HepG2 (cell line): ENCODE measurements around the gene POU6F1. TPM values are rescaled to one million over a fixed set of nuclear protein-coding genes. Genes with fewer than 3 reads are reported as not detected.
A peak's percentile ranks its signal among the peaks of the same experiment; 100 is the strongest.

Experiments
- FOXC1 ChIP-seq: sonication (generic); formaldehyde crosslinking; IDR thresholded peaks from 2 replicates; pipeline ENCODE4 v1.8.0; 2022; ENCODE audit warnings: mild to moderate bottlenecking, missing genetic modification reagents, borderline replicate concordance
- GPN1 ChIP-seq: sonication (generic); formaldehyde crosslinking; IDR thresholded peaks from 2 replicates; pipeline ENCODE4 v1.5.1; 2020; ENCODE audit warnings: missing genetic modification reagents, borderline replicate concordance
- HHEX ChIP-seq: IDR thresholded peaks from 2 replicates; pipeline ENCODE4 v1.6.1; 2016; ENCODE audit warnings: control low read depth
- ISX ChIP-seq: sonication (generic); formaldehyde crosslinking; conservative IDR thresholded peaks from 2 replicates; pipeline ENCODE4 v1.5.0; 2020; ENCODE audit warnings: missing genetic modification reagents
- KDM5A ChIP-seq: fragments of 200-600 bp; sonication (generic); IDR thresholded peaks from 2 replicates; pipeline ENCODE4 v1.7.0; 2018; ENCODE audit warnings: antibody characterized with exemption, mild to moderate bottlenecking, low read length, borderline replicate concordance
- MBNL3 ChIP-seq: fragments of 250-450 bp; sonication (Bioruptor Pico); conservative IDR thresholded peaks from 2 replicates; pipeline ENCODE4 v1.8.0; 2022; ENCODE audit warnings: mild to moderate bottlenecking, inconsistent platforms
- NFE2L1 ChIP-seq: sonication (generic); formaldehyde crosslinking; IDR thresholded peaks from 2 replicates; pipeline ENCODE4 v1.4.0; 2020; ENCODE audit warnings: missing genetic modification reagents, mild to moderate bottlenecking, borderline replicate concordance
- YEATS4 ChIP-seq: sonication (generic); formaldehyde crosslinking; IDR thresholded peaks from 2 replicates; pipeline ENCODE4 v1.4.0; 2020; ENCODE audit warnings: missing genetic modification reagents, borderline replicate concordance
- ZBTB7B ChIP-seq: sonication (generic); formaldehyde crosslinking; IDR thresholded peaks from 2 replicates; pipeline ENCODE4 v1.4.0; 2020; ENCODE audit warnings: missing genetic modification reagents
- ZC3H13 ChIP-seq: sonication (generic); formaldehyde crosslinking; IDR thresholded peaks from 2 replicates; pipeline ENCODE4 v1.8.1; 2023; ENCODE audit warnings: mild to moderate bottlenecking, missing genetic modification reagents, moderate library complexity
- ZEB1 ChIP-seq: IDR thresholded peaks from 2 replicates; pipeline ENCODE4 v1.6.1; 2012; ENCODE audit warnings: mild to moderate bottlenecking, low read depth, inconsistent platforms; ENCODE audit not compliant: insufficient replicate concordance
- ZFP62 ChIP-seq: sonication (generic); formaldehyde crosslinking; IDR thresholded peaks from 2 replicates; pipeline ENCODE4 v1.4.0; 2020; ENCODE audit warnings: missing genetic modification reagents
- ZNF10 ChIP-seq: sonication (generic); formaldehyde crosslinking; IDR thresholded peaks from 2 replicates; pipeline ENCODE4 v1.4.0; 2020; ENCODE audit warnings: mild to moderate bottlenecking, low read depth, missing genetic modification reagents, borderline replicate concordance
- ZXDC ChIP-seq: sonication (generic); formaldehyde crosslinking; IDR thresholded peaks from 2 replicates; pipeline ENCODE4 v1.5.0; 2020; ENCODE audit warnings: mild to moderate bottlenecking, missing genetic modification reagents
- polyA plus RNA-seq, 8 experiments: library from polyadenylated mRNA; depleted of rRNA in 3 of 8; stranded (reverse) in 7 of 8; unstranded in 1 of 8; fragments of >200 nt; fragmentation: Illumina TruSeq in 4 of 8; extraction: Trizol in 4 of 8; gene quantifications; 2 replicates each; pipeline versions ENCODE4 v1.2.1 to v1.2.3, GENCODE V29; 2011 to 2016; ENCODE audit warnings: low read depth in 4 of 8, missing spikeins in 1 of 8, mixed read lengths in 1 of 8; ENCODE audit not compliant: insufficient read depth in 1 of 8
- total RNA-seq, 5 experiments: library from RNA; depleted of rRNA; stranded (reverse); fragments of >200 nt; fragmentation: Illumina TruSeq; extraction: Trizol; gene quantifications; 2 replicates each; pipeline ENCODE4 v1.2.3, GENCODE V29; 2016; ENCODE audit warnings: low read depth in 1 of 5
- TF ChIP-seq, protein P1 (sequence below), 2 experiments: fragments of 450-650 bp in 1 of 2; sonication (generic) in 1 of 2; formaldehyde crosslinking; IDR thresholded peaks; 2 replicates each; pipeline versions ENCODE4 v1.5.0 to v1.8.0; 2020 to 2022; ENCODE audit warnings: mild to moderate bottlenecking in 1 of 2, missing genetic modification reagents in 1 of 2
- TF ChIP-seq, protein P2 (sequence below): IDR thresholded peaks from 2 replicates; pipeline ENCODE4 v1.6.1; 2012; ENCODE audit warnings: low read length, improper control_type of control experiment
- TF ChIP-seq, protein P3 (sequence below): IDR thresholded peaks from 2 replicates; pipeline ENCODE4 v1.6.1; 2018; ENCODE audit warnings: missing genetic modification reagents, mild to moderate bottlenecking, missing compliant biosample characterization

The POU6F1 gene
- total and polyA plus RNA-seq, 2 of the 13 experiments (the other 11 are each of a cell fraction or from before 2014, with no cell fraction given), result 0.48 to 0.51 TPM

DNA sequence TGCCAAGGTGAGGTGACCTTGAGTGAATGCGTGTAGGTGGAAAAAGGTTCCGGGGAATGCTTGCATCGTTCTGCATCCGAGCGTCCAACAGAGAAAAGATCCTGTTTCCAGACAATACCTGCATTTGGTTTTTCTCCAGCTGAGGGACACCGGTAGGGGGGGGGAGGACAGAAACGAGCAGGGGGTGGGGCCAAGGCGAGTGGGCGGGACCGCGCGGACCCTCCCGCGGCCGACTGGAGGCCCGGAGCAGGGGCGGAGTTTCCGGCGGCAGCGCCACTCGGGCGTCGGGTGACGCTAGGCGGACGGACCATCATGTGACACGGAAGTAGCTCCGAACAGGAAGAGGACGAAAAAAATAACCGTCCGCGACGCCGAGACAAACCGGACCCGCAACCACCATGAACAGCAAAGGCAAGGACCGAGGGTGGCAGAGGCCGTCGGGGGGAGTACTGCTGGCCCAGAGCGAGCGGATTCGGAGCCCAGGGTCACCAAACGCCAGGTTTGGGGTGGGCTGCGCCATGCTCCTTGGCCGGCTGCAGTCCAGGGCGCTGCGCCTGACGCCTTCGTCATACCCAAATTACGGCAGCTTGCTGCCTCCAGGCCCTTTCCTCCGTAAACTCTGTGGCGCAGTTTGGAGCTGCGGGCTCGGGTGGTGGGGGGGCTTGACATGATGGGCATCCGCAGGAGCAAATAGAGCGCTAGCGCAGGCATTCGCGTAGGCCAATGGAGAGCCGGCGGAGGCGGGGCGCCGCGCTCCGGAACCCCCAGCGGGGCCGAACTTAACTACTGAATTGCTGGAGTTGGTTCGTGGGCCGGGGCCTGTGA lies 20.9 kb upstream of the POU6F1 start, which contains the start of gene DAZAP2 (continued):
- TF ChIP-seq ZXDC (CRISPR knock-in tag) (no peak), ZBTB7B (CRISPR knock-in tag) (no peak), MBNL3 (CRISPR knock-in tag) (no peak), ISX (CRISPR knock-in tag) (0 out of 2 replicates have a peak, but pooled peaks have one; percentile 65), FOXC1 (CRISPR knock-in tag) (peak; percentile 33; the same call in 1 of the 2 replicates), KDM5A (peak; percentile 90), ZEB1 (peak; percentile 29), ZC3H13 (CRISPR knock-in tag) (no peak), GPN1 (CRISPR knock-in tag) (0 out of 2 replicates have a peak, but pooled peaks have one; percentile 31), YEATS4 (peak; percentile 90), ZNF10 (CRISPR knock-in tag) (no peak), NFE2L1 (CRISPR knock-in tag) (no peak), ZFP62 (CRISPR knock-in tag) (no peak), HHEX (no peak)
- TF ChIP-seq, protein P1, sequence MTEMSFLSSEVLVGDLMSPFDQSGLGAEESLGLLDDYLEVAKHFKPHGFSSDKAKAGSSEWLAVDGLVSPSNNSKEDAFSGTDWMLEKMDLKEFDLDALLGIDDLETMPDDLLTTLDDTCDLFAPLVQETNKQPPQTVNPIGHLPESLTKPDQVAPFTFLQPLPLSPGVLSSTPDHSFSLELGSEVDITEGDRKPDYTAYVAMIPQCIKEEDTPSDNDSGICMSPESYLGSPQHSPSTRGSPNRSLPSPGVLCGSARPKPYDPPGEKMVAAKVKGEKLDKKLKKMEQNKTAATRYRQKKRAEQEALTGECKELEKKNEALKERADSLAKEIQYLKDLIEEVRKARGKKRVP (CRISPR knock-in tag; IDR thresholded peaks at IDR 0.05), result no peak
- TF ChIP-seq, protein P2, sequence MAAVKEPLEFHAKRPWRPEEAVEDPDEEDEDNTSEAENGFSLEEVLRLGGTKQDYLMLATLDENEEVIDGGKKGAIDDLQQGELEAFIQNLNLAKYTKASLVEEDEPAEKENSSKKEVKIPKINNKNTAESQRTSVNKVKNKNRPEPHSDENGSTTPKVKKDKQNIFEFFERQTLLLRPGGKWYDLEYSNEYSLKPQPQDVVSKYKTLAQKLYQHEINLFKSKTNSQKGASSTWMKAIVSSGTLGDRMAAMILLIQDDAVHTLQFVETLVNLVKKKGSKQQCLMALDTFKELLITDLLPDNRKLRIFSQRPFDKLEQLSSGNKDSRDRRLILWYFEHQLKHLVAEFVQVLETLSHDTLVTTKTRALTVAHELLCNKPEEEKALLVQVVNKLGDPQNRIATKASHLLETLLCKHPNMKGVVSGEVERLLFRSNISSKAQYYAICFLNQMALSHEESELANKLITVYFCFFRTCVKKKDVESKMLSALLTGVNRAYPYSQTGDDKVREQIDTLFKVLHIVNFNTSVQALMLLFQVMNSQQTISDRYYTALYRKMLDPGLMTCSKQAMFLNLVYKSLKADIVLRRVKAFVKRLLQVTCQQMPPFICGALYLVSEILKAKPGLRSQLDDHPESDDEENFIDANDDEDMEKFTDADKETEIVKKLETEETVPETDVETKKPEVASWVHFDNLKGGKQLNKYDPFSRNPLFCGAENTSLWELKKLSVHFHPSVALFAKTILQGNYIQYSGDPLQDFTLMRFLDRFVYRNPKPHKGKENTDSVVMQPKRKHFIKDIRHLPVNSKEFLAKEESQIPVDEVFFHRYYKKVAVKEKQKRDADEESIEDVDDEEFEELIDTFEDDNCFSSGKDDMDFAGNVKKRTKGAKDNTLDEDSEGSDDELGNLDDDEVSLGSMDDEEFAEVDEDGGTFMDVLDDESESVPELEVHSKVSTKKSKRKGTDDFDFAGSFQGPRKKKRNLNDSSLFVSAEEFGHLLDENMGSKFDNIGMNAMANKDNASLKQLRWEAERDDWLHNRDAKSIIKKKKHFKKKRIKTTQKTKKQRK, result no peak
- TF ChIP-seq, protein P3, sequence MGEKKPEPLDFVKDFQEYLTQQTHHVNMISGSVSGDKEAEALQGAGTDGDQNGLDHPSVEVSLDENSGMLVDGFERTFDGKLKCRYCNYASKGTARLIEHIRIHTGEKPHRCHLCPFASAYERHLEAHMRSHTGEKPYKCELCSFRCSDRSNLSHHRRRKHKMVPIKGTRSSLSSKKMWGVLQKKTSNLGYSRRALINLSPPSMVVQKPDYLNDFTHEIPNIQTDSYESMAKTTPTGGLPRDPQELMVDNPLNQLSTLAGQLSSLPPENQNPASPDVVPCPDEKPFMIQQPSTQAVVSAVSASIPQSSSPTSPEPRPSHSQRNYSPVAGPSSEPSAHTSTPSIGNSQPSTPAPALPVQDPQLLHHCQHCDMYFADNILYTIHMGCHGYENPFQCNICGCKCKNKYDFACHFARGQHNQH (CRISPR knock-in tag), result no peak; the same call in 1 of the 2 replicates
